GM21723 (cell line): Measurements from ENCODE around the gene KSR2.
"Not testable (repeated sequence)": the region's sequence is repeated elsewhere in the genome, so short reads cannot be mapped to it uniquely, and the experiment has no call there.

Experiments used
- ATAC-seq: cut with Tn5 transposase; IDR thresholded peaks from one replicate; pipeline ENCODE4 v1.9.1; 2021; ENCODE audit warnings: mild to moderate bottlenecking, moderate library complexity; ENCODE audit not compliant: unreplicated experiment

KSR2 gene

DNA sequence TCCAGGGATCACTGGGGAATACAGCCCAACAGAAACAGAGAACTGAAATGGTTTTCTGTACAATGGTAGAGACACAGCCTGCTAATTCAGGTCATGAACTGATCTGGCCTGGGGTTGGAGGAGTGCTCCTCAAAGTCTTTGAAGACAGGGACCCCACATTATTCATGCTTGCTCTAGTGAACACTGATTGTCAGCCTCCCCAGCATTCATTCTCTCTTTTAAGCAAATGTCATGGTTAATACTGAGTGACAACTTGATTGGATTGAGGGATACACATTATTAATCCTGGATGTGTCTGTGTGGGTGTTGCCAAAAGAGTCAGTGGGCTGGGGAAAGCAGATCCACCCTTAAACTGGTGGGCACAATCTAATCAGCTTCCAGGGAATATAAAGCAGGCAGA lies 319.0 kb downstream of the KSR2 start:
- no peak for ATAC-seq

GRCh38 chr12:117646520-117646919 lies 322.3 kb downstream of the KSR2 start:
- ATAC-seq = no peak

DNA sequence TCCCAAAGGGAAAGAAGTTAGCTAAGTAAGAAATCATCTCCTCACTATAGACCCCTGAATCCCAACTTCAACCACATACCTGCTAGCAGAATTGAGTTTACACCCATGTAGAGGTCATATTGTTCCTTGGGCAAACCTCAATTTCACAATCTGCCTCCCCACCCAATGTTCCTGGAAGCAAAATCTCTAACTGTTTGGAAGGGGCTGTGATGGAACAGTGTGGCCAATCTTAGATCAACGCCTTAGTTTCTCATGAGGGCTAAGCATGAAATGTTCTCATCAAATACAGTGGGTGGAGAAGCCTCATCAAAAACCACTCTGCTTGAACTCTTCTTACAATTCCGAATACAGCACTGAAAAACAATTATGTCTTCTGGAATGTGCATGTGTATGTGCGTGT lies 323.3 kb downstream of the KSR2 start:
- ATAC-seq = no peak

GRCh38 chr12:117643971-117644370 lies 324.8 kb downstream of the KSR2 start:
- no peak for ATAC-seq

GRCh38 chr12:117641885-117642284 lies 326.9 kb downstream of the KSR2 start:
- ATAC-seq = no peak

DNA sequence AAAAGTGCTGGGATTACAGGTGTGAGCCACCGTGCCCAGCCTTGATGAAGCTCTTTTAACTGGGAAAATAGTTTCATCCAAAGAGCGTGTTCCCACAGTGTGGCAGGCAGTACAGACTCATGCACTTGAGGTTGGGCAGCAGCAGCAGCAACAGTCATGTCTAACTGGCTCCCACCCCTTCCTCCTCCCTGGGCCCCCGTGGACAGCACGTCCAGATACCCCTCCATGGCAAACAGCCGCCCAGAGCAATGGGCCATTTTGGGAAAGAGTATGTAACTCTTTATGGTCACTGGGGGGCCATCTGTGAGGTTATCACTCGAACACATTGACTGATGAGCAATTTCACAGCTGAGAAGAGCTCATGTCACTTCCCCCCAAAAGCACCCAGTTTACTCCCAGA lies 328.3 kb downstream of the KSR2 start:
- ATAC-seq = no peak

GRCh38 chr12:117629454-117629853 lies 339.3 kb downstream of the KSR2 start:
- no peak for ATAC-seq

DNA sequence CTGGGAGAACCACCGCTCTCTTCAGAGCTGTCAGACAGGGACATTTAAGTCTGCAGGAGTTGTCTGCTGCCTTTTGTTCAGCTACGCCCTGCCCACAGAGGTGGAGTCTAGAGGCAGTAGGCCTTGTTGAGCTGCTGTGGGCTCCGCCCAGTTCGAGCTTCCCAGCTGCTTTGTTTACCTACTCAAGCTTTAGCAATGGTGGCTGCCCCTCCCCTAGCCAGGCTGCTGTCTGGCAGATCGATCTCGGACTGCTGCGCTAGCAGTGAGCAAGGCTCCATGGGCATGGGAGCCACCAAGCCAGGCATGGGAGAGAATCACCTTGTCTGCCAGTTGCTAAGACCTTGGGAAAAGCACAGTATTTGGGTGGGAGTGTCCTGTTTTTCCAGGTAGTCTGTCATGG lies 340.1 kb downstream of the KSR2 start:
- ATAC-seq = not testable (repeated sequence)

GRCh38 chr12:117622741-117623140 lies 346.0 kb downstream of the KSR2 start:
- no peak for ATAC-seq

- no peak for ATAC-seq
These were observed 346.7 kb downstream of the KSR2 start for GRCh38 chr12:117622087-117622486.

DNA sequence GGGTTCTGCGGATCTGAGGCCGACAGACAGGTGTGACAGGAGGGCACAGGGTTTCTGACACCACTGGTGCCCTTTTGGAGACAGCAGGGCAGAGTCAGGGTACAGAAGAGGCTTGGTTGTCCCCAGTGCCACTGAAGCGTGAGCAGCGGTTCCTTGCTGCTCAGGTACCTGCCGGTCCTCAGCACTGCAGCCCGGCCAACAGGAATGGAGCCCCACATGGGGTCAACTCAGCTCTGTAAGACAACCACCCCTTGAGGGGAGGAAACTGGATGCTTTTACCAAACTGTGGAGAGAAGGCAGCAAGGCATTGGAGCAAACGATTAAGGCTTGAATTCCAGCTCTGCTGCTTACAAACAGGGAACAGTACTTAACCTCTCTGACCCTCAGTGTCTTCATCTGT lies 361.0 kb downstream of the KSR2 start:
- ATAC-seq = no peak

- no peak for ATAC-seq
These were observed 361.8 kb downstream of the KSR2 start for GRCh38 chr12:117606945-117607344.

DNA sequence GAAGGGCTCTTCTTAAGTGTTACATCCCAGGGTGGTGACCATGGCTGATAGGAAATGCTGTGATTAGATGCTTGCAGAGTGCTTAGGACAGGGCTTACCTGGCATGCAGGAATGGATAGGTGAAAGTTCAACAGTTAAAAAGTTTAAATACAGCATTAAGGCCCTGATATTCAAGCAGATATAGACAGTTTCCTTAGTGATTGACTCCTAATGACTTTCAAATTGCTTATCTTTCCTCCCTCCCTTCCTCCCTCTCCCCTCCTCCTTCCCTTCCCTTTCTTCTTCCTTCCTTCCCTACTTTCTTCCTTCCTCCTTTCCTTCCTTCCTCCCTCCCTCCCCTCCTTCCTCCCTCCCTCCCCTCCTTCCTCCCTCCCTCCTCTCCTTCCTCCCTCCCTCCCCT lies 362.8 kb downstream of the KSR2 start:
- no peak for ATAC-seq

DNA sequence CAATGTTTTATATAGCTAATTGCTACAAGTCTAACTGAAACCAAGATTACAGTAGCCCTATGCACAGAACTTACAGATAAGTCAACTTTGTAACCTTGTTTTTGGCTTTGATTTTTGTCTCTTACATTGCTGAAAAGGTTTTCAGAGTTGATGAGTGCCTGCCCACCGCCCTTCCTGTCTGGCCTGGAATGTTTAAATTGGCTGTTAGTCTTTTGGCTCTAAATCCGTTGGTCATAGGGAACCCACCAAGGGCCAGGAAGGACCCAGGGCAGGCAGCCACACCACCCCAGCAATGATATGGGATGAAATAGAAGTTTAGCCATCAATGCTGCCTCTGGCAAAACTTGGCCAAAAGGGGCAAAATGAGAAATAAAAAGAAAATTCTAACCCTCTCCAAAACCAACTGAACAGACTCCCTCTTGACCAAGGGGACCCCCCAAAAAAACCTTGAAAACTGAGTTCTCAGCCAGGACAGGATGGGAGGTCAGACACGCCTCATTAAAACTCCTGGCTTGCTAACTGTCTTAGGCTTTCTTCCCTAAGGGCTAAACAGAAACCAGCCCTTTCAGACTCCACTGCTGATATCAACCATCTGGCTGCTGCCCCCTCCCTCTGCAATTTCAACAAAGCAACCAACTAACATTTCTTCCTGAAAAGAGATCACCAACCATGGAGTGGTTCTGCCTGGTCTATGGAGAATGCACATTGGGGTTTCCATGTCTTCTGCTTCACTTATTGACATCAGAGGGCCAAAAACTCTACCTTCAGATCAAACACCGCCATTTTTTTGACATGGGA lies 365.3 kb downstream of the KSR2 start:
- no peak for ATAC-seq

DNA sequence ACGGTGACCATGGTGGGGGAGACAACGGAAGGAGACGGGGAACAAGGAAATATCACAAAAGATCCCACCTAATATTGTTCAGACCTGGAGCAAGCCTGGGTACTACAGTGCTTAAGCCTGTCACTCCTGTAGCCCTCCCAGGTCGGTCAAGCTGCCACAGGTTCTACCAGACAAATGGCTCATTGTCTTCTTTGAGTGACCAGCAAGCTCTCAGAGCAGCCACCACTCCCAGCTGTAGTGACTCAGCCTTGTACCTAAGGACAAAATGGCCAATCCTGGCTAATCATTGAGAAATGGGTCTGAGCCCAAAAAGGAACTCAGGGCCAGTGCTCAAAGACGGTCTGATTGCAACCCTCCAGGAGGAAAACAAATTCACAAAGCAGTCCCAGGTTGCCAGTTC lies 368.9 kb downstream of the KSR2 start:
- no peak for ATAC-seq

GRCh38 chr12:117596968-117597367 lies 371.8 kb downstream of the KSR2 start:
- ATAC-seq = no peak

GRCh38 chr12:117595751-117596150 lies 373.0 kb downstream of the KSR2 start:
- ATAC-seq = no peak

DNA sequence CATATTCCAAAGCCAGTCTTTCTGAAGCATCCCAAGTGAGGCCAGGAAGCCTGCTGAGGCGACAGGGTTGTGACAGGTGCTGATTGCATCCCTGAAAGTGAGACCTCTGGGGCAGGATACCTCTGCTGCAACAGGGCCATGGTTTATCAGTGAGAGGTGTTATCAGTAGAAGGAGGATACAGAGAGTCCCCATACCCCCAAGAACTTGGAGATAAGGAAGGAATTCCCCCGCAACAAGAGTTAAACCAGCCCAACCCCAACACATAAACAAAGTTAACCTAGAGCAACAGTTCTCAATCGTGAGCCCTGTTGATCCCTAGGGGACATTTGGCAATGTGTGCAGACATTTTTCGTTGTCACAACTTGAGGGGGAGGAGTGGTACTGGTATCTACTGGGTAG lies 374.3 kb downstream of the KSR2 start:
- ATAC-seq = no peak

- no peak for ATAC-seq
These were observed 374.9 kb downstream of the KSR2 start for GRCh38 chr12:117593815-117594400.

DNA sequence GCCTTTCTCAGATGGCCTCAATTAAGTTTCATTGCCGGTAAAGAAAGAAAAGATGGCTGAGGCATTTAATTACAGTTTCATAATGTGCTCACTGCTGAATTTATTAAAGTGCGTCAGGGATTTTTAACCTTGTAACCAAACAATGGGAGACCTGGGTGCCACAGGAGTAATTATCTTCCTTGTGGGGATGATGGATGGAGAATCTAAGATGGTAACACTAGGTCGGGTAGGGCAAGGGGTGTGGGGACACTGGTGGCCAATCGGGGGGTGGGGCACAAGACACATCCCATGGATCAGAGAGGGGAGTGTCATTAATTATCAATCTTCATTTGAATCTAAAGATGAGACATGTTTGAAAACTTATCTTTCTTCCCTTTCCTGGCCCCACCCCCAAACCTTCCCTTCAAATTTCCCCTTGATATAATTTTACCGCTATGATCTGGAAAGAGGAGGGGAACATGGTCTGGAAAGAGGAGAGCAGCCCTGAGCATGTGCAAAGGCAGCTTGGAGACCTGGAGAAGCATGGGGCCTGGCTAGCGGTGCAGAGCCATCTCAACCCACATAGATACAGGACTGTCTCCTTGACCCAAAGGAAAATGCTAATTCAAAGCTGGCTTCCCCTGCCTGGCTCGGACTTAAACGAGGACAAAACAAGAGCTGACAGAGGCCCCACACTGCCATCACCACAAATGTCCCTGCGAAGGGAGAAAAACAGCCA lies 376.0 kb downstream of the KSR2 start:
- ATAC-seq = no peak

DNA sequence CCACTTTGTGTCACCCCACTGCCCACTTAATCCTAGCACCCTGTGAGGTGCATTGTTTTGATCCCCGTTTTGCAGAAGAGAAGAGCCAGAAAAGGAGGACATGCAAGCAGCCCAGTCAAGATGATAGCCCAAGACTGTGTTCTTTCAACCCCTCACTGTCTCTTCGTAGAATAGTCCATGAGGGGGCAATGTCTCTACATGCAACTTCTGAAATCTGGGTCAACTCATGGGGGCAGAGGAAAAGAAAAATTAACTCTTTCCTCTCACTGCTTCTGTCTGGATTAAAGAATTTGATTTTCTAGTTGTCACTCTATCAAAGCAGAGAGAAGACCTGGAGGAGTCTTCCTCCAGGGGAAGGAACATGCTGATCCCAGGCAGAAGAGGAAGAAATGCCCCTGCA lies 377.8 kb downstream of the KSR2 start:
- ATAC-seq = no peak

DNA sequence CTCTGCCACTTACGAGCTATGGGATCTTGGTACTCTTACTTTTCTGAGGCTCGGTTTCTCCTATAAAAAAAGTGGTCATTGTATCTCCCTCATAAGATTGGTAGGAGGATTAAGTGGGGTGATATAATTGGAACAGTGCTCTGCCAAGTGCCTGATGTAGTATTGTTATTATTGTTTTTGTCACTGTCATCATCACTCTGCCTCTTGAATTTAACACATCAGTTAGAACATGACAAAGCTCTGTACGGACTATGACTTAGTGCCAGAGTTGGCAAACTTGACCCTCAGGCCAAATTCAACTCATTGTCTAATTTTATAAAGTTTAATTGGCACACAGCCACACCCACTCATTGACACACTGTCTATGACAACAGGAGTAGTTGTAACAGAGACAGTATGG lies 378.4 kb downstream of the KSR2 start:
- ATAC-seq = no peak
